ENCODE results near the gene PAH.

PAH gene

GRCh38 chr12:102912258-102912657 lies 4.8 kb downstream of the PAH start:
- H3K9ac ChIP-seq (ENCODE audit: low read depth, low read length, poor library complexity, severe bottlenecking): no peak overlapping the region
- H3K79me2 ChIP-seq (ENCODE audit: insufficient read depth, low read length): no peaks in the 10 kb centered on the region
- no peaks in the 10 kb centered on the region for H3K36me3 ChIP-seq (ENCODE audit: insufficient read depth, low read length)
- no peaks in the 10 kb centered on the region for H4K20me1 ChIP-seq (ENCODE audit: insufficient read depth, low read length, poor library complexity, severe bottlenecking)
- no peaks in the 10 kb centered on the region for H3K9me3 ChIP-seq (ENCODE audit: insufficient read depth, low read depth, low read length)
- no peaks in the 10 kb centered on the region for H3K27me3 ChIP-seq (ENCODE audit: insufficient read depth, low read length, poor library complexity, severe bottlenecking)
- H2AFZ ChIP-seq (ENCODE audit: low read length): no peak overlapping the region
- no peaks in the 10 kb centered on the region for H3K4me1 ChIP-seq (ENCODE audit: insufficient read depth, low read length, poor library complexity, severe bottlenecking)
- H3K4me2 ChIP-seq (ENCODE audit: low read depth, low read length, poor library complexity, severe bottlenecking): no peak overlapping the region
- no peak for TF ChIP-seq EZH2phosphoT487 (IDR thresholded peaks at IDR 0.05; ENCODE audit: borderline replicate concordance)
- no peak for TF ChIP-seq CTCF (conservative IDR thresholded peaks at IDR 0.05; ENCODE audit: low read length)
- no peaks in the 10 kb centered on the region for H3K9me2 ChIP-seq (replicated peaks; ENCODE audit: low read depth, low read length)
- no peak overlapping the region for H3K4me3 ChIP-seq (ENCODE audit: low read length, poor library complexity, severe bottlenecking)
- H3F3A ChIP-seq (ENCODE audit: low read depth): no peaks in the 10 kb centered on the region

- no peaks in the 10 kb centered on the region for H3K4me1 ChIP-seq (ENCODE audit: insufficient read depth, low read length, poor library complexity, severe bottlenecking)
- no peaks in the 10 kb centered on the region for H3K27me3 ChIP-seq (ENCODE audit: insufficient read depth, low read length, poor library complexity, severe bottlenecking)
- H3K4me2 ChIP-seq (ENCODE audit: low read depth, low read length, poor library complexity, severe bottlenecking): no peak overlapping the region
- H3K4me3 ChIP-seq (ENCODE audit: low read length, poor library complexity, severe bottlenecking): no peak overlapping the region
- no peak for TF ChIP-seq CTCF (conservative IDR thresholded peaks at IDR 0.05; ENCODE audit: low read length)
- TF ChIP-seq EZH2phosphoT487 (IDR thresholded peaks at IDR 0.05; ENCODE audit: borderline replicate concordance): no peak
- H3F3A ChIP-seq (ENCODE audit: low read depth): no peaks in the 10 kb centered on the region
- no peak overlapping the region for H3K9ac ChIP-seq (ENCODE audit: low read depth, low read length, poor library complexity, severe bottlenecking)
- H3K79me2 ChIP-seq (ENCODE audit: insufficient read depth, low read length): no peaks in the 10 kb centered on the region
- H3K9me3 ChIP-seq (ENCODE audit: insufficient read depth, low read depth, low read length): no peaks in the 10 kb centered on the region
- no peak overlapping the region for H2AFZ ChIP-seq (ENCODE audit: low read length)
- no peaks in the 10 kb centered on the region for H4K20me1 ChIP-seq (ENCODE audit: insufficient read depth, low read length, poor library complexity, severe bottlenecking)
- H3K9me2 ChIP-seq (replicated peaks; ENCODE audit: low read depth, low read length): no peaks in the 10 kb centered on the region
- no peaks in the 10 kb centered on the region for H3K36me3 ChIP-seq (ENCODE audit: insufficient read depth, low read length)
These were observed 5.7 kb downstream of the PAH start for GRCh38 chr12:102911320-102911719.

GRCh38 chr12:102910792-102911191 lies 6.3 kb downstream of the PAH start:
- TF ChIP-seq EZH2phosphoT487 (IDR thresholded peaks at IDR 0.05; ENCODE audit: borderline replicate concordance): no peak
- no peak for TF ChIP-seq CTCF (conservative IDR thresholded peaks at IDR 0.05; ENCODE audit: low read length)
- Histone ChIP-seq H3K9me2 (replicated peaks; ENCODE audit: low read depth, low read length) (no peaks in the 10 kb centered on the region), H3K4me2 (ENCODE audit: low read depth, low read length, poor library complexity, severe bottlenecking) (no peak overlapping the region), H3K9me3 (ENCODE audit: insufficient read depth, low read depth, low read length) (no peaks in the 10 kb centered on the region), H3K9ac (ENCODE audit: low read depth, low read length, poor library complexity, severe bottlenecking) (no peak overlapping the region), H3K36me3 (ENCODE audit: insufficient read depth, low read length) (no peaks in the 10 kb centered on the region), H3F3A (ENCODE audit: low read depth) (no peaks in the 10 kb centered on the region), H3K27me3 (ENCODE audit: insufficient read depth, low read length, poor library complexity, severe bottlenecking) (no peaks in the 10 kb centered on the region), H3K4me1 (ENCODE audit: insufficient read depth, low read length, poor library complexity, severe bottlenecking) (no peaks in the 10 kb centered on the region), H3K4me3 (ENCODE audit: low read length, poor library complexity, severe bottlenecking) (no peak overlapping the region), H4K20me1 (ENCODE audit: insufficient read depth, low read length, poor library complexity, severe bottlenecking) (no peaks in the 10 kb centered on the region), H3K79me2 (ENCODE audit: insufficient read depth, low read length) (no peaks in the 10 kb centered on the region), H2AFZ (ENCODE audit: low read length) (no peak overlapping the region)

Measured in Loucy (cell line).